SK-N-SH treated with all-trans-retinoic acid at 6 μM for 48 hours (cell line): Measurements from ENCODE around the gene ADGRL2.

Experiments used
- ATAC-seq: fragments of 200-7000 bp; cut with Tn5 transposase; 3 replicates; pipeline ENCODE4 v1.9.1; 2020; ENCODE audit warnings: mild to moderate bottlenecking, moderate library complexity
- ARNTL ChIP-seq: fragments of 450-650 bp; formaldehyde crosslinking; IDR thresholded peaks from 2 replicates; pipeline ENCODE4 v1.5.0; 2020; ENCODE audit warnings: low read depth, mild to moderate bottlenecking, moderate library complexity, borderline replicate concordance
- BACH2 ChIP-seq: fragments of 250-450 bp; sonication (Bioruptor Pico); IDR thresholded peaks from 2 replicates; pipeline ENCODE4 v1.9.0; 2021; ENCODE audit warnings: mild to moderate bottlenecking, borderline replicate concordance
- CREB5 ChIP-seq: fragments of 250-450 bp; sonication (Bioruptor Pico); IDR thresholded peaks from 2 replicates; pipeline ENCODE4 v1.5.1; 2020; ENCODE audit warnings: low read depth, mild to moderate bottlenecking, moderate library complexity
- CSDC2 ChIP-seq: fragments of 250-450 bp; sonication (Bioruptor Pico); IDR thresholded peaks from 2 replicates; pipeline ENCODE4 v1.5.0; 2020; ENCODE audit warnings: mild to moderate bottlenecking, moderate library complexity
- CSRNP3 ChIP-seq: fragments of 250-450 bp; sonication (Bioruptor Pico); IDR thresholded peaks from 2 replicates; pipeline ENCODE4 v1.5.1; 2021; ENCODE audit warnings: mild to moderate bottlenecking, moderate library complexity
- ESRRG ChIP-seq: fragments of 250-450 bp; sonication (Bioruptor Pico); IDR thresholded peaks from 2 replicates; pipeline ENCODE4 v1.6.1; 2021; ENCODE audit warnings: mild to moderate bottlenecking
- GLIS3 ChIP-seq: fragments of 250-450 bp; sonication (Bioruptor Pico); IDR thresholded peaks from 2 replicates; pipeline ENCODE4 v1.5.0; 2020; ENCODE audit warnings: mild to moderate bottlenecking, moderate library complexity
- ISL1 ChIP-seq: fragments of 250-450 bp; sonication (Bioruptor Pico); IDR thresholded peaks from 2 replicates; pipeline ENCODE4 v2.1.2; 2022; ENCODE audit warnings: mild to moderate bottlenecking, moderate library complexity
- OSR1 ChIP-seq: fragments of 250-450 bp; sonication (Bioruptor Pico); IDR thresholded peaks from 2 replicates; pipeline ENCODE4 v1.8.0; 2022; ENCODE audit warnings: moderate library complexity, mild to moderate bottlenecking, inconsistent platforms
- PATZ1 ChIP-seq: fragments of 250-450 bp; sonication (Bioruptor Pico); IDR thresholded peaks from 2 replicates; pipeline ENCODE4 v1.8.0; 2020; ENCODE audit warnings: mild to moderate bottlenecking, moderate library complexity, borderline replicate concordance
- POU6F1 ChIP-seq: fragments of 250-450 bp; sonication (Bioruptor Pico); IDR thresholded peaks from 2 replicates; pipeline ENCODE4 v1.8.0; 2021; ENCODE audit warnings: low read depth, mild to moderate bottlenecking, moderate library complexity, borderline replicate concordance
- PPARA ChIP-seq: fragments of 250-450 bp; sonication (Bioruptor Pico); IDR thresholded peaks from 2 replicates; pipeline ENCODE4 v1.5.0; 2020; ENCODE audit warnings: mild to moderate bottlenecking, borderline replicate concordance
- RARB ChIP-seq: fragments of 250-450 bp; sonication (Bioruptor Pico); IDR thresholded peaks from 2 replicates; pipeline ENCODE4 v1.8.0; 2021; ENCODE audit warnings: mild to moderate bottlenecking, moderate library complexity
- TCF4 ChIP-seq: fragments of 250-450 bp; sonication (Bioruptor Pico); IDR thresholded peaks from 2 replicates; pipeline ENCODE4 v1.8.0; 2021; ENCODE audit warnings: mild to moderate bottlenecking, moderate library complexity, borderline replicate concordance
- TOX ChIP-seq: fragments of 250-450 bp; sonication (Bioruptor Pico); IDR thresholded peaks from 2 replicates; pipeline ENCODE4 v1.8.0; 2021; ENCODE audit warnings: mild to moderate bottlenecking, moderate library complexity, borderline replicate concordance
- TSHZ2 ChIP-seq: fragments of 250-450 bp; sonication (Bioruptor Pico); IDR thresholded peaks from 2 replicates; pipeline ENCODE4 v1.5.0; 2020; ENCODE audit warnings: mild to moderate bottlenecking, moderate library complexity
- ZC3H10 ChIP-seq: fragments of 250-450 bp; sonication (Bioruptor Pico); IDR thresholded peaks from 2 replicates; pipeline ENCODE4 v1.5.1; 2021; ENCODE audit warnings: mild to moderate bottlenecking, moderate library complexity
- ZFP3 ChIP-seq: fragments of 250-450 bp; sonication (Bioruptor Pico); IDR thresholded peaks from 2 replicates; pipeline ENCODE4 v1.5.0; 2020; ENCODE audit warnings: mild to moderate bottlenecking, moderate library complexity
- ZFP30 ChIP-seq: fragments of 450-650 bp; formaldehyde crosslinking; IDR thresholded peaks from 2 replicates; pipeline ENCODE4 v1.5.0; 2022; ENCODE audit warnings: mild to moderate bottlenecking, moderate library complexity
- ZNF565 ChIP-seq: fragments of 450-650 bp; formaldehyde crosslinking; conservative IDR thresholded peaks from 2 replicates; pipeline ENCODE4 v1.5.0; 2020; ENCODE audit warnings: low read depth, mild to moderate bottlenecking, moderate library complexity
- ZNF8 ChIP-seq: fragments of 450-650 bp; formaldehyde crosslinking; IDR thresholded peaks from 2 replicates; pipeline ENCODE4 v1.5.0; 2020; ENCODE audit warnings: mild to moderate bottlenecking, moderate library complexity

ADGRL2 gene

GRCh38 chr1:82007804-82008203, 207.1 kb downstream of the ADGRL2 start:
- no peak for TF ChIP-seq TOX (CRISPR knock-in tag)
- TF ChIP-seq PPARA (CRISPR knock-in tag): no peak
- TF ChIP-seq ZFP3 (CRISPR knock-in tag): no peak
- no peak for TF ChIP-seq TCF4 (CRISPR knock-in tag)
- no peak for TF ChIP-seq CSRNP3 (CRISPR knock-in tag)
- TF ChIP-seq CSDC2 (CRISPR knock-in tag): no peak
- no peak for TF ChIP-seq ESRRG (CRISPR knock-in tag)
- TF ChIP-seq GLIS3 (CRISPR knock-in tag): no peak
- TF ChIP-seq ZC3H10: no peak
- no peak for TF ChIP-seq ISL1 (CRISPR knock-in tag)
- no peak for TF ChIP-seq ZNF565 (CRISPR knock-in tag)
- TF ChIP-seq CREB5 (CRISPR knock-in tag): no peak
- no peak for TF ChIP-seq OSR1
- TF ChIP-seq, all 23 proteins: peak for 0
- ATAC-seq: no peak

- no peak for TF ChIP-seq PATZ1 (CRISPR knock-in tag)
- TF ChIP-seq ZC3H10: no peak
- no peak for TF ChIP-seq POU6F1 (CRISPR knock-in tag)
- TF ChIP-seq ZFP3 (CRISPR knock-in tag): no peak
- TF ChIP-seq ZNF565 (CRISPR knock-in tag): no peak
- TF ChIP-seq ZNF8 (CRISPR knock-in tag): no peak
- TF ChIP-seq OSR1: no peak
- no peak for TF ChIP-seq BACH2
- TF ChIP-seq ESRRG (CRISPR knock-in tag): no peak
- no peak for TF ChIP-seq TCF4 (CRISPR knock-in tag)
- no peak for TF ChIP-seq ZFP30
- no peak for TF ChIP-seq CSDC2 (CRISPR knock-in tag)
- no peak for TF ChIP-seq RARB (CRISPR knock-in tag)
- TF ChIP-seq TSHZ2: no peak
- no peak for ATAC-seq
These were observed 213.0 kb downstream of the ADGRL2 start for GRCh38 chr1:82013702-82014101.

GRCh38 chr1:82015444-82015843, 214.7 kb downstream of the ADGRL2 start:
- ATAC-seq: no peak
- TF ChIP-seq ARNTL (no peak), ISL1 (CRISPR knock-in tag) (no peak), TCF4 (CRISPR knock-in tag) (no peak)
- TF ChIP-seq, all 23 proteins: peak for 0
